Measurements from ENCODE around the gene PCDHGB4.
A peak's percentile ranks its signal among the peaks of the same experiment; 100 is the strongest.

PCDHGB4 gene

GRCh38 chr5:141388661-141389060 lies 1.2 kb downstream of the PCDHGB4 start:
- Histone ChIP-seq H3K9me2 (replicated peaks; ENCODE audit: control insufficient read depth, low read length) (no peaks in the 10 kb centered on the region), H3K9me3 (ENCODE audit: control insufficient read depth, insufficient read depth, low read length) (peaks cover 32% of the 10 kb centered on the region), H3K4me3 (ENCODE audit: low read length) (0 out of 2 replicates have a peak overlapping the region, but pooled peaks have one; percentile 2), H3K79me2 (ENCODE audit: control insufficient read depth, low read length) (peaks cover 7% of the 10 kb centered on the region), H3F3A (ENCODE audit: control insufficient read depth, insufficient read depth) (peaks cover 2% of the 10 kb centered on the region; the same call in 1 of the 2 replicates), H4K20me1 (ENCODE audit: control insufficient read depth, insufficient read depth, low read depth, low read length) (no peaks in the 10 kb centered on the region), H3K27me3 (ENCODE audit: control insufficient read depth, low read length) (no peaks in the 10 kb centered on the region), H3K27ac (ENCODE audit: low read depth, low read length) (no peak overlapping the region), H3K36me3 (ENCODE audit: control insufficient read depth, low read length) (peaks cover 42% of the 10 kb centered on the region), H3K4me1 (ENCODE audit: control insufficient read depth, low read length) (no peaks in the 10 kb centered on the region), H3K4me2 (ENCODE audit: low read length) (no peak overlapping the region)
- TF ChIP-seq EZH2phosphoT487 (IDR thresholded peaks at IDR 0.05; ENCODE audit: borderline replicate concordance, low read length), result no peak
- TF ChIP-seq CTCF (IDR thresholded peaks at IDR 0.05; ENCODE audit: low read depth, low read length, poor library complexity, severe bottlenecking), result no peak

- H3K4me2 ChIP-seq (ENCODE audit: low read length), result no peak overlapping the region
- TF ChIP-seq CTCF (IDR thresholded peaks at IDR 0.05; ENCODE audit: low read depth, low read length, poor library complexity, severe bottlenecking), result no peak
- TF ChIP-seq EZH2phosphoT487 (IDR thresholded peaks at IDR 0.05; ENCODE audit: borderline replicate concordance, low read length), result no peak
- H3K9me3 ChIP-seq (ENCODE audit: control insufficient read depth, insufficient read depth, low read length), result peaks cover 32% of the 10 kb centered on the region
Observed at GRCh38 chr5:141389153-141390042, 1.9 kb downstream of the PCDHGB4 start.

GRCh38 chr5:141392429-141393198 lies 5.1 kb downstream of the PCDHGB4 start, which contains the start of gene PCDHGA8:
Gene PCDHGA8, plus strand, starts transcription at chr5:141392633. Its CDS starts 181 bp downstream, at chr5:141392814.
- peaks cover 7% of the 10 kb centered on the region for H3K79me2 ChIP-seq (ENCODE audit: control insufficient read depth, low read length)
- no peaks in the 10 kb centered on the region for H3K27me3 ChIP-seq (ENCODE audit: control insufficient read depth, low read length)
- H3F3A ChIP-seq (ENCODE audit: control insufficient read depth, insufficient read depth), result peaks cover 2% of the 10 kb centered on the region; the same call in 1 of the 2 replicates
- TF ChIP-seq EZH2phosphoT487 (IDR thresholded peaks at IDR 0.05; ENCODE audit: borderline replicate concordance, low read length) (no peak), CTCF (IDR thresholded peaks at IDR 0.05; ENCODE audit: low read depth, low read length, poor library complexity, severe bottlenecking) (no peak)
- no peaks in the 10 kb centered on the region for H4K20me1 ChIP-seq (ENCODE audit: control insufficient read depth, insufficient read depth, low read depth, low read length)
- no peaks in the 10 kb centered on the region for H3K4me1 ChIP-seq (ENCODE audit: control insufficient read depth, low read length)
- no peak within 1 kb of the TSS for H3K4me2 ChIP-seq (ENCODE audit: low read length)
- no peaks in the 10 kb centered on the region for H3K9me2 ChIP-seq (replicated peaks; ENCODE audit: control insufficient read depth, low read length)
- peaks cover 41% of the 10 kb centered on the region for H3K36me3 ChIP-seq (ENCODE audit: control insufficient read depth, low read length)
- H3K4me3 ChIP-seq (ENCODE audit: low read length), result no peak within 1 kb of the TSS
- no peak within 1 kb of the TSS for H3K27ac ChIP-seq (ENCODE audit: low read depth, low read length)
- peaks cover 38% of the 10 kb centered on the region for H3K9me3 ChIP-seq (ENCODE audit: control insufficient read depth, insufficient read depth, low read length)

More at GRCh38 chr5:141389153-141390042, 1.9 kb downstream of the PCDHGB4 start:
- H3K4me1 ChIP-seq (ENCODE audit: control insufficient read depth, low read length), result no peaks in the 10 kb centered on the region
- peaks cover 2% of the 10 kb centered on the region; the same call in 1 of the 2 replicates for H3F3A ChIP-seq (ENCODE audit: control insufficient read depth, insufficient read depth)
- H3K36me3 ChIP-seq (ENCODE audit: control insufficient read depth, low read length), result peaks cover 43% of the 10 kb centered on the region
- no peaks in the 10 kb centered on the region for H3K9me2 ChIP-seq (replicated peaks; ENCODE audit: control insufficient read depth, low read length)
- no peak overlapping the region for H3K4me3 ChIP-seq (ENCODE audit: low read length)
- H3K27ac ChIP-seq (ENCODE audit: low read depth, low read length), result no peak overlapping the region
- no peaks in the 10 kb centered on the region for H3K27me3 ChIP-seq (ENCODE audit: control insufficient read depth, low read length)
- H3K79me2 ChIP-seq (ENCODE audit: control insufficient read depth, low read length), result peaks cover 7% of the 10 kb centered on the region
- no peaks in the 10 kb centered on the region for H4K20me1 ChIP-seq (ENCODE audit: control insufficient read depth, insufficient read depth, low read depth, low read length)

All from DOHH2 (cell line).